Stomach smooth muscle (tissue), 2 donors: ENCODE results near the gene ZAP70.
"Not testable (repeated sequence)": the region's sequence is repeated elsewhere in the genome, so short reads cannot be mapped to it uniquely, and the experiment has no call there.

Experiments used
- H3K27ac ChIP-seq: one replicate; pipeline ENCODE4 v1.7.0; 2013; ENCODE audit warnings: mild to moderate bottlenecking, low read length, inconsistent platforms
- H3K27me3 ChIP-seq, 2 donors: one replicate each; pipeline ENCODE4 v1.7.0; 2013; ENCODE audit warnings: low read length in 2 of 2; ENCODE audit not compliant: insufficient read depth in 2 of 2, control insufficient read depth in 1 of 2
- H3K36me3 ChIP-seq, 2 donors: one replicate each; pipeline ENCODE4 v1.7.0; 2013; ENCODE audit warnings: low read length in 2 of 2; ENCODE audit not compliant: control insufficient read depth in 2 of 2, insufficient read depth in 2 of 2
- H3K4me1 ChIP-seq: one replicate; pipeline ENCODE4 v1.7.0; 2013; ENCODE audit warnings: low read length; ENCODE audit not compliant: control insufficient read depth, insufficient read depth
- H3K4me3 ChIP-seq, 2 donors: one replicate each; pipeline ENCODE4 v1.7.0; 2013; ENCODE audit warnings: low read length in 2 of 2
- H3K9ac ChIP-seq, 2 donors: one replicate each; pipeline ENCODE4 v1.7.0; 2013; ENCODE audit warnings: low read length in 2 of 2, mild to moderate bottlenecking in 1 of 2
- H3K9me3 ChIP-seq, 2 donors: one replicate each; pipeline ENCODE4 v1.7.0; 2013; ENCODE audit warnings: low read length in 2 of 2; ENCODE audit not compliant: control insufficient read depth in 2 of 2
- donor health status: healthy.
- donor health status: Pancreatic carcinoma.

Gene ZAP70

GRCh38 chr2:97708048-97708380 is 5.4 kb upstream of the ZAP70 start:
- no peaks in the 10 kb centered on the region for H3K36me3 ChIP-seq
- H3K4me3 ChIP-seq: no peak overlapping the region
- H3K9me3 ChIP-seq: no peaks in the 10 kb centered on the region
- no peak overlapping the region for H3K9ac ChIP-seq
- H3K4me1 ChIP-seq: no peaks in the 10 kb centered on the region
- H3K27ac ChIP-seq: no peak overlapping the region
- peaks cover 0 to 6% of the 10 kb centered on the region in 2 donors for H3K27me3 ChIP-seq

GRCh38 chr2:97708608-97709007 is 4.8 kb upstream of the ZAP70 start:
- Histone ChIP-seq H3K27ac (no peak overlapping the region), H3K9me3 (no peaks in the 10 kb centered on the region), H3K9ac (no peak overlapping the region), H3K4me1 (no peaks in the 10 kb centered on the region), H3K27me3 (peaks cover 0 to 6% of the 10 kb centered on the region in 2 donors), H3K36me3 (no peaks in the 10 kb centered on the region), H3K4me3 (no peak overlapping the region)

GRCh38 chr2:97711394-97711711 is 2.0 kb upstream of the ZAP70 start:
- H3K27ac ChIP-seq: no peak overlapping the region

GRCh38 chr2:97712175-97712574 is 1.2 kb upstream of the ZAP70 start:
- H3K4me1 ChIP-seq, H3K4me3 ChIP-seq, H3K36me3 ChIP-seq, H3K27me3 ChIP-seq, H3K9me3 ChIP-seq, H3K9ac ChIP-seq, H3K27ac ChIP-seq: not testable (repeated sequence)

More at GRCh38 chr2:97711394-97711711, 2.0 kb upstream of the ZAP70 start:
- H3K27me3 ChIP-seq: peaks cover 0 to 6% of the 10 kb centered on the region in 2 donors
- no peak overlapping the region for H3K9ac ChIP-seq
- H3K9me3 ChIP-seq: no peaks in the 10 kb centered on the region
- H3K4me1 ChIP-seq: no peaks in the 10 kb centered on the region
- no peak overlapping the region for H3K4me3 ChIP-seq
- H3K36me3 ChIP-seq: no peaks in the 10 kb centered on the region

- Histone ChIP-seq H3K4me3 (no peak overlapping the region), H3K27me3 (peaks cover 0 to 6% of the 10 kb centered on the region in 2 donors), H3K4me1 (no peaks in the 10 kb centered on the region), H3K27ac (no peak overlapping the region), H3K9ac (no peak overlapping the region), H3K36me3 (no peaks in the 10 kb centered on the region), H3K9me3 (no peaks in the 10 kb centered on the region)
Observed at GRCh38 chr2:97712693-97713295, 582 bp upstream of the ZAP70 start.

- Histone ChIP-seq H3K9me3 (no peaks in the 10 kb centered on the region), H3K27ac (no peak overlapping the region), H3K4me1 (no peaks in the 10 kb centered on the region), H3K9ac (no peak overlapping the region), H3K4me3 (no peak overlapping the region), H3K36me3 (no peaks in the 10 kb centered on the region), H3K27me3 (peaks cover 0 to 3% of the 10 kb centered on the region in 2 donors)
Observed at GRCh38 chr2:97714084-97714949, 941 bp downstream of the ZAP70 start.

GRCh38 chr2:97714950-97715652 is 1.7 kb downstream of the ZAP70 start:
- no peaks in the 10 kb centered on the region for H3K36me3 ChIP-seq
- H3K27me3 ChIP-seq: no peaks in the 10 kb centered on the region
- H3K4me3 ChIP-seq: no peak overlapping the region
- no peaks in the 10 kb centered on the region for H3K4me1 ChIP-seq
- no peak overlapping the region for H3K27ac ChIP-seq
- no peaks in the 10 kb centered on the region for H3K9me3 ChIP-seq
- H3K9ac ChIP-seq: no peak overlapping the region

GRCh38 chr2:97715951-97716694 is 2.7 kb downstream of the ZAP70 start:
- H3K9ac ChIP-seq: no peak overlapping the region
- no peaks in the 10 kb centered on the region for H3K9me3 ChIP-seq
- H3K27ac ChIP-seq: no peak overlapping the region
- H3K27me3 ChIP-seq: no peaks in the 10 kb centered on the region
- H3K36me3 ChIP-seq: no peaks in the 10 kb centered on the region
- no peaks in the 10 kb centered on the region for H3K4me1 ChIP-seq
- no peak overlapping the region for H3K4me3 ChIP-seq

GRCh38 chr2:97716695-97717612 is 3.6 kb downstream of the ZAP70 start:
- H3K9me3 ChIP-seq: no peaks in the 10 kb centered on the region
- H3K27me3 ChIP-seq: no peaks in the 10 kb centered on the region
- H3K36me3 ChIP-seq: no peaks in the 10 kb centered on the region
- no peak overlapping the region for H3K27ac ChIP-seq
- H3K4me3 ChIP-seq: no peak overlapping the region
- H3K9ac ChIP-seq: no peak overlapping the region
- H3K4me1 ChIP-seq: no peaks in the 10 kb centered on the region

GRCh38 chr2:97717613-97717995 is 4.2 kb downstream of the ZAP70 start:
- H3K4me3 ChIP-seq: no peak overlapping the region
- H3K4me1 ChIP-seq: no peaks in the 10 kb centered on the region
- H3K27me3 ChIP-seq: no peaks in the 10 kb centered on the region
- no peak overlapping the region for H3K9ac ChIP-seq
- H3K27ac ChIP-seq: no peak overlapping the region
- no peaks in the 10 kb centered on the region for H3K9me3 ChIP-seq
- no peaks in the 10 kb centered on the region for H3K36me3 ChIP-seq
